ENCODE measurements around the gene OPN3. TPM values are rescaled to one million over a fixed set of nuclear protein-coding genes. Genes with fewer than 3 reads are reported as not detected.

OPN3 gene
- total RNA-seq, 1 donor from 2014 or later, result 15.4 TPM

GRCh38 chr1:241586905-241587512 lies 53.2 kb downstream of the OPN3 start:
- DNase-seq, result no peak

GRCh38 chr1:241582921-241583321 lies 57.2 kb downstream of the OPN3 start:
- no peak for DNase-seq

GRCh38 chr1:241579434-241579833 lies 60.7 kb downstream of the OPN3 start:
- no peak for DNase-seq

- DNase-seq, result no peak
These were observed 66.0 kb downstream of the OPN3 start for GRCh38 chr1:241574154-241574553.

- no peak for DNase-seq
These were observed 70.3 kb downstream of the OPN3 start for GRCh38 chr1:241569848-241570247.

GRCh38 chr1:241560849-241561187 lies 79.4 kb downstream of the OPN3 start:
- DNase-seq, result no peak

GRCh38 chr1:241560146-241560848 lies 79.9 kb downstream of the OPN3 start:
- DNase-seq, result no peak

GRCh38 chr1:241557551-241558193 lies 82.5 kb downstream of the OPN3 start:
- DNase-seq, result no peak

- no peak for DNase-seq
These were observed 83.1 kb downstream of the OPN3 start for GRCh38 chr1:241557031-241557430.

GRCh38 chr1:241555526-241555925 lies 84.6 kb downstream of the OPN3 start:
- DNase-seq, result no peak

- no peak for DNase-seq
These were observed 86.1 kb downstream of the OPN3 start for GRCh38 chr1:241553886-241554592.

- DNase-seq, result no peak
These were observed 88.2 kb downstream of the OPN3 start for GRCh38 chr1:241551759-241552638.

- DNase-seq, result no peak
These were observed 89.9 kb downstream of the OPN3 start for GRCh38 chr1:241550318-241550717.

- DNase-seq, result no peak
These were observed 92.2 kb downstream of the OPN3 start for GRCh38 chr1:241548008-241548407.

Other genes starting within 250 kb of the OPN3 start
- gene FH, start 120.6 kb downstream of the OPN3 start, total RNA-seq, result 95.8 TPM
- 0.10 TPM for gene KMO, start 108.0 kb downstream of the OPN3 start, total RNA-seq
- gene CHML, start within 50 bp of the OPN3 start, total RNA-seq, result 15.6 TPM
- gene WDR64, start 11.9 kb upstream of the OPN3 start, total RNA-seq, result not detected
- 3.2 TPM for gene EXO1, start 207.8 kb upstream of the OPN3 start, total RNA-seq